Spleen (tissue), 11 donors: ENCODE measurements around the gene TAF10. TPM values are rescaled to one million over a fixed set of nuclear protein-coding genes. Genes with fewer than 3 reads are reported as not detected.

Experiments
- DNase-seq: peaks from one replicate; pipeline ENCODE4 v3.0.0-alpha.2; 2020
- H3K27ac ChIP-seq, 8 donors: fragments of 200-600 bp; sonication (generic) in 7 of 8; 1 replicate in 4 of 8; 2 replicates in 4 of 8; pipeline versions ENCODE4 v1.5.0 to v1.8.0; 2016 to 2021; ENCODE audit warnings: inconsistent platforms in 4 of 8, mild to moderate bottlenecking in 4 of 8, moderate library complexity in 1 of 8
- H3K27me3 ChIP-seq, 7 donors: fragments of 200-600 bp; sonication (generic) in 6 of 7; replicated peaks in 1 of 7; 1 replicate in 4 of 7; 2 replicates in 3 of 7; pipeline versions ENCODE4 v1.5.0 to v1.8.0; 2016 to 2021; ENCODE audit warnings: inconsistent platforms in 3 of 7, mild to moderate bottlenecking in 1 of 7
- H3K36me3 ChIP-seq, 6 donors: fragments of 200-600 bp; sonication (generic) in 5 of 6; 1 replicate in 4 of 6; 2 replicates in 2 of 6; pipeline versions ENCODE4 v1.5.0 to v1.8.0; 2016 to 2021; ENCODE audit warnings: inconsistent platforms in 2 of 6
- H3K4me1 ChIP-seq, 6 donors: fragments of 200-600 bp; sonication (generic) in 5 of 6; 1 replicate in 3 of 6; 2 replicates in 3 of 6; pipeline versions ENCODE4 v1.5.0 to v1.8.0; 2016 to 2021; ENCODE audit warnings: inconsistent platforms in 3 of 6
- H3K4me3 ChIP-seq, 8 donors: fragments of 200-600 bp; sonication (generic) in 7 of 8; 1 replicate in 4 of 8; 2 replicates in 4 of 8; pipeline versions ENCODE4 v1.5.0 to v1.8.0; 2016 to 2021; ENCODE audit warnings: inconsistent platforms in 4 of 8, mild to moderate bottlenecking in 4 of 8, moderate library complexity in 2 of 8
- H3K9me3 ChIP-seq, 8 donors: fragments of 200-600 bp; sonication (generic) in 7 of 8; 1 replicate in 4 of 8; 2 replicates in 4 of 8; pipeline versions ENCODE4 v1.5.0 to v1.8.0; 2016 to 2021; ENCODE audit warnings: inconsistent platforms in 4 of 8
- POLR2A ChIP-seq, 3 donors: fragments of 450-650 bp; IDR thresholded peaks; one replicate each; pipeline ENCODE4 v1.5.1; 2017; ENCODE audit warnings: antibody characterized with exemption in 3 of 3, mild to moderate bottlenecking in 1 of 3
- POLR2AphosphoS5 ChIP-seq, 3 donors: sonication (generic); formaldehyde crosslinking; IDR thresholded peaks; one replicate each; pipeline ENCODE4 v1.5.1; 2017; ENCODE audit warnings: antibody characterized with exemption in 3 of 3
- WGBS, 5 donors: extraction: QIAGEN DNeasy Blood & Tissue Kit in 3 of 5; methylation state at CpG; one replicate each; pipeline versions ENCODE4 v1.1.5 to v1.1.7; 2013 to 2018; 5-methylcytosine and 5-hydroxymethylcytosine counted together
- intact Hi-C: fragments of 100-400 bp; cut with DNase I; formaldehyde crosslinking; loops from one replicate; pipeline ENCODE4 v1.15.0; 2023; ENCODE audit warnings: low total_unique reads
- polyA plus RNA-seq, 3 donors: library from polyadenylated mRNA; stranded (reverse); fragments of 200-250 nt; gene quantifications; one replicate each; pipeline ENCODE4 v1.2.1, GENCODE V29; 2013
- total RNA-seq, 7 donors: library from RNA; depleted of rRNA in 3 of 7; stranded (reverse); fragments of >200 nt in 3 of 7; fragmentation: NEBNext Ultra II Directional in 4 of 7; extraction: Animal tissue kit (Norgen Biotek cat#: 25700) in 4 of 7; gene quantifications; one replicate each; pipeline versions ENCODE4 v1.1.0 to v1.2.1, GENCODE V29; 2016 to 2021
- TF ChIP-seq, protein P1 (sequence below), 11 experiments: fragments of 200-600 bp in 7 of 11; fragments of 450-650 bp in 4 of 11; sonication (generic) in 4 of 11; IDR thresholded peaks in 8 of 11; conservative IDR thresholded peaks in 3 of 11; 1 replicate in 7 of 11; 2 replicates in 4 of 11; pipeline versions ENCODE4 v1.4.0 to v1.8.0; 2016 to 2021; ENCODE audit warnings: antibody characterized with exemption in 11 of 11, inconsistent platforms in 4 of 11, mild to moderate bottlenecking in 1 of 11
- donor health status: healthy with polysubstance abuse.
- donor health status: DM: no; HTN: no; CAD: no; lungs with moderate emphysema.
- donor health status: DM: no; HTN: no; CAD: no.
- donor health status: Bipolar disorder and iron deficiency.
- donor health status: healthy.
- donor health status: DM: no; HTN: no; CAD: no.
- donor health status: DM: yes; HTN: yes; CAD: no.

TAF10 gene
- total and polyA plus RNA-seq, 10 donors, result 103 to 159 (median 144) TPM

DNA sequence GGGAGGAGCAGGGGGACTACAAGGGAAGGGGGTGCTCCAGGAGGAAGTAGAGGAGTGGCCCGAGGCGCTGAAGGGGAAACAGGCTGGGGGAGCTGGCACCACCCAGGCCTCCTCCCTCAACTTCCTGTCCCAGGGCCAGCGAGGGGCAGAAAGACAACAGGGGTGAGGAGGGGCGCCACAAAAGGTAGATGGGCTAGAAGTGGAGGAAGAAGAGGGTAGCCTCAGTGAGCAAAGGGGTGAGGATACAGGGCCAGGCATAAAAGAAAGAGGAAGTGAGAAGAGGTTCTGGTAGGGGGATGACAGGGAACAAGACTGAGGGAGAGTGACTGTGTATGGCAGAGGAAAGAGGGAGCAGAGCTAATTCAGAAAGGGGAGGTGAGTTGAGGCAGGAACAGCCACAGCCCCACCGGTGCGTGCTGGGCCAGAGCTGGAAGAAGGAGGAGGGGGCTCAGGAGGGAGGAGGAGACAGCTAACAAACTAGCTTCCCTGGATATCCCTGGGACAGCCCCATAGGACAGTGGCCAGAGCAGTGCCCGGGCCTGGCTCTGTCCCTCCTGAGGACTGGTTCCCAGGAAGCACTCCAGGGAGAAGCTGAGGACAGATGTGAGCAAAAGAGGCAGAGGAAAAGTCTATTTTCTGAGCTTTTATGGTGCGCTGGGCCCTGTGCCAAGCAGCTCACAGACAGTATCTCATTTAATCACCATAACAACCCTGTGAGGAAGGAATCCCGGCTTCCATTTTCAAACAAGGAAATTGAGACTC lies 35.1 kb upstream of the TAF10 start:
- intact Hi-C loops, result no loop called here
- WGBS, 5 donors, result 21 to 28% (median 24%) methylated on average over 9 of the region's 9 CpGs
- H3K4me3 ChIP-seq, result peak overlapping the region in 1 of 8 donors; percentile 24
- no peaks in the 10 kb centered on the region for H3K27me3 ChIP-seq
- no peaks in the 10 kb centered on the region for H3K36me3 ChIP-seq
- peak; percentile 88 for DNase-seq
- H3K4me1 ChIP-seq, result peaks cover 40 to 84% (median 52%) of the 10 kb centered on the region in 6 donors
- no peaks in the 10 kb centered on the region for H3K9me3 ChIP-seq
- TF ChIP-seq POLR2AphosphoS5 (IDR thresholded peaks at IDR 0.05) (peak; percentile 42 to 60 (median 50)), POLR2A (IDR thresholded peaks at IDR 0.05) (no peak)
- peak overlapping the region; percentile 59 to 89 (median 76) for H3K27ac ChIP-seq

DNA sequence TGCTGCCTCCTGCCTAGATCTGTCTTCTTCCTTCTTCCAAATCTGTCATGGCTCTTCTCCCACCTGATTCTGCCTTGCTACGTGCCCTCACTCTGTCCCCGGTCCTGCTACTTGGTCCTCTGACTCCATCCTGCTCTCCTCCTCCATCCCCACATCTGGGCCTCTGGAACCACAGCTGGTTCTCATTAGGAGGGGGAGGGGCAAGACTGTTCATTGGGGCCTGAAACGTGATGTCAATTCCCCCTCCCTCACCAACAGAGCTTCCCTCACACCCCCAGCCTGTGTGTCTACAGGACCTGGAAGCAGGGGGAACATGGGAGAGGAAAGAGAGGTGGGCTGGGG lies 34.5 kb upstream of the TAF10 start:
- DNase-seq, result no peak
- 24 to 36% (median 35%) methylated on average over 3 of the region's 3 CpGs for WGBS, 5 donors
- no peaks in the 10 kb centered on the region for H3K9me3 ChIP-seq
- TF ChIP-seq, protein P1, sequence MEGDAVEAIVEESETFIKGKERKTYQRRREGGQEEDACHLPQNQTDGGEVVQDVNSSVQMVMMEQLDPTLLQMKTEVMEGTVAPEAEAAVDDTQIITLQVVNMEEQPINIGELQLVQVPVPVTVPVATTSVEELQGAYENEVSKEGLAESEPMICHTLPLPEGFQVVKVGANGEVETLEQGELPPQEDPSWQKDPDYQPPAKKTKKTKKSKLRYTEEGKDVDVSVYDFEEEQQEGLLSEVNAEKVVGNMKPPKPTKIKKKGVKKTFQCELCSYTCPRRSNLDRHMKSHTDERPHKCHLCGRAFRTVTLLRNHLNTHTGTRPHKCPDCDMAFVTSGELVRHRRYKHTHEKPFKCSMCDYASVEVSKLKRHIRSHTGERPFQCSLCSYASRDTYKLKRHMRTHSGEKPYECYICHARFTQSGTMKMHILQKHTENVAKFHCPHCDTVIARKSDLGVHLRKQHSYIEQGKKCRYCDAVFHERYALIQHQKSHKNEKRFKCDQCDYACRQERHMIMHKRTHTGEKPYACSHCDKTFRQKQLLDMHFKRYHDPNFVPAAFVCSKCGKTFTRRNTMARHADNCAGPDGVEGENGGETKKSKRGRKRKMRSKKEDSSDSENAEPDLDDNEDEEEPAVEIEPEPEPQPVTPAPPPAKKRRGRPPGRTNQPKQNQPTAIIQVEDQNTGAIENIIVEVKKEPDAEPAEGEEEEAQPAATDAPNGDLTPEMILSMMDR (IDR thresholded peaks at IDR 0.05 in 8 of 11, conservative IDR thresholded peaks at IDR 0.05 in 3 of 11), result no peak
- TF ChIP-seq POLR2A (IDR thresholded peaks at IDR 0.05) (no peak), POLR2AphosphoS5 (IDR thresholded peaks at IDR 0.05) (no peak)
- no peaks in the 10 kb centered on the region for H3K36me3 ChIP-seq
- H3K27ac ChIP-seq, result peak overlapping the region; percentile 59 to 89 (median 76)
- H3K4me1 ChIP-seq, result peaks cover 40 to 78% (median 49%) of the 10 kb centered on the region in 6 donors
- H3K27me3 ChIP-seq, result no peaks in the 10 kb centered on the region
- intact Hi-C loops, result no loop called here
- H3K4me3 ChIP-seq, result peak overlapping the region in 1 of 8 donors; percentile 24

DNA sequence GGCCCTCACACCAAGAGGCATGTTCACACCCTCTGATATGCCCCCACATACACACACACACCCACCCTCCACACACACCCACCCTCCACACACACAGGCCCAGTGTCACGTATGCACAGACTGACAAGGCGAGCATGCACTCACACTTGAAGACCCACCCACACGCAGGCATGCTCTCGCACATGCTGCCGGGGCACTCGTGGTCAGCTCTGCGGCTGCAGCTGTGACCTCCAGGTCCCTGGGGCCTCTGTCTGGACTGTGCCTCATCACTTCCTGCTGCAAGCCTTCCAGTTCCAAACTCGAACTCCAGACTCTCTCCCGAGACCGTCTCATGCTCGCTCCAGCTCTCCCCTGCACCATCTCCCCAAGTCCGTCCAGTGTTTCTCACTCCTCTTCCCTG lies 34.1 kb upstream of the TAF10 start:
- WGBS, 5 donors, result 36 to 52% (median 41%) methylated on average over 12 of the region's 12 CpGs
- DNase-seq, result peak; percentile 85
- intact Hi-C loops, result no loop called here
- Histone ChIP-seq H3K9me3 (no peaks in the 10 kb centered on the region), H3K36me3 (peaks cover 0 to 4% (median 1%) of the 10 kb centered on the region in 6 donors), H3K4me1 (peaks cover 40 to 75% (median 49%) of the 10 kb centered on the region in 6 donors), H3K4me3 (peak overlapping the region in 1 of 8 donors; percentile 24), H3K27me3 (no peaks in the 10 kb centered on the region), H3K27ac (peak overlapping the region in 7 of 8 donors; percentile 59 to 89 (median 79))
- peak; percentile 5 to 66 (median 37) for TF ChIP-seq POLR2AphosphoS5 (IDR thresholded peaks at IDR 0.05)
- TF ChIP-seq, protein P1 (IDR thresholded peaks at IDR 0.05 in 8 of 11, conservative IDR thresholded peaks at IDR 0.05 in 3 of 11), result no peak

DNA sequence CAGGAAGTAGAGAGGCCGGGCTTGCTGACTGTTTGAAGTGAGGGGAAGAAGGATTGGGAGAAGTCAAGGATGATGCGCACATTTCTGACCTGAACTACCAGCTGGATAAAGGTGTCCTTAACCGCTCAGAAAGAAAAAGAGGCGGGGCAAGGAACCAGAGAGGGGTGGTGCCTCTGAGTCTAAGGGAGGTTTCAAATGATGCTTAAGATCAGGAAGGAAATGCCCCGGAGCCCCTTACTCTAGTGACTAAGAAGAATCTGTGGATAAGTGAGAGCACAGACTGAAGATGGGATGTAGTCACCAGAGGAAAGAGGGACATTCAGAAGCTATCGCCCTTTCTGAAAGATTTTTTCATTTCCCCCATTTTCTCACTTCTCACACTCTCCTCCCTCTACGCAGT lies 30.9 kb upstream of the TAF10 start:
- Histone ChIP-seq H3K4me3 (no peak overlapping the region), H3K36me3 (peaks cover 0 to 19% (median 9%) of the 10 kb centered on the region in 6 donors), H3K4me1 (peaks cover 28 to 64% (median 49%) of the 10 kb centered on the region in 6 donors), H3K27me3 (no peaks in the 10 kb centered on the region), H3K27ac (no peak overlapping the region), H3K9me3 (no peaks in the 10 kb centered on the region)
- 70 to 80% (median 76%) methylated on average over 7 of the region's 7 CpGs for WGBS, 5 donors
- intact Hi-C loops, result no loop called here
- no peak for TF ChIP-seq POLR2A (IDR thresholded peaks at IDR 0.05)
- no peak for TF ChIP-seq POLR2AphosphoS5 (IDR thresholded peaks at IDR 0.05)
- TF ChIP-seq, protein P1 (IDR thresholded peaks at IDR 0.05 in 8 of 11, conservative IDR thresholded peaks at IDR 0.05 in 3 of 11), result no peak
- no peak for DNase-seq
